ENCODE data around the gene CCNDBP1. TPM values are rescaled to one million over a fixed set of nuclear protein-coding genes. Genes with fewer than 3 reads are reported as not detected.

The CCNDBP1 gene
- total and polyA plus RNA-seq, 2 donors, result 60.7 to 87.9 TPM

DNA sequence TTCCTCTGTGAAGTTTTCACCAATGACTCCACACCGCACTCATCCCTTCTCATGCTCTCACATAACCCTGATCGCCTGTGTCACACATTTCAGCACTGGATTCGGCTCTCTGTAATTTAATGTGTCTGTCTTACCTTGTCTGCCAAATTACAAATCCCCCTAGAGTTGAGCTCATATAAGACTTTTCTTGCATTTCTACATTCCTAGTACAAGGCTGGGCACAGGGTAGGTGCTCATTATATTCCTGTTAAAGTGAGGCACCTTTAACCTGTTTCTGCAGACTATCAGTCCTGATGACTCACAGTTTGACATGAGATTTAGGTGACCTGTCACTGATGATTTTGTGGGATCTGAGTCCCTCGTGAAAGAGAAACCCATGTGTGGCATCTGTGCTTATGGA, 58.9 kb downstream of the CCNDBP1 start:
- no peaks in the 10 kb centered on the region for H3K27me3 ChIP-seq (ENCODE audit: control insufficient read depth in 2 of 2, insufficient read depth in 1 of 2, low read length in 1 of 2)
- 94% methylated on average over 4 of the region's 4 CpGs for WGBS
- no peak overlapping the region for H3K4me3 ChIP-seq (ENCODE audit: low read length in 2 of 2)
- H3K4me1 ChIP-seq (ENCODE audit: control insufficient read depth in 2 of 2, insufficient read depth in 2 of 2, low read length in 2 of 2), result peaks cover 0 to under 1% of the 10 kb centered on the region in 2 donors
- H3K27ac ChIP-seq (ENCODE audit: low read depth in 1 of 2, low read length in 1 of 2), result no peak overlapping the region
- no peak for DNase-seq (ENCODE audit: low read depth in 6 of 9, low spot score in 9 of 9)
- no peaks in the 10 kb centered on the region for H3K36me3 ChIP-seq (ENCODE audit: control insufficient read depth in 2 of 2, insufficient read depth in 2 of 2, low read length in 1 of 2)
- H3K9me3 ChIP-seq (ENCODE audit: control insufficient read depth in 2 of 2, insufficient read depth in 1 of 2, low read length in 1 of 2), result no peaks in the 10 kb centered on the region

- 50% methylated on average over 6 of the region's 6 CpGs for WGBS
- H3K27me3 ChIP-seq (ENCODE audit: control insufficient read depth in 2 of 2, insufficient read depth in 1 of 2, low read length in 1 of 2), result no peaks in the 10 kb centered on the region
- H3K4me1 ChIP-seq (ENCODE audit: control insufficient read depth in 2 of 2, insufficient read depth in 2 of 2, low read length in 2 of 2), result peaks cover 0 to 2% of the 10 kb centered on the region in 2 donors
- H3K9me3 ChIP-seq (ENCODE audit: control insufficient read depth in 2 of 2, insufficient read depth in 1 of 2, low read length in 1 of 2), result no peaks in the 10 kb centered on the region
- no peak overlapping the region for H3K27ac ChIP-seq (ENCODE audit: low read depth in 1 of 2, low read length in 1 of 2)
- DNase-seq (ENCODE audit: low read depth in 6 of 9, low spot score in 9 of 9), result no peak
- H3K36me3 ChIP-seq (ENCODE audit: control insufficient read depth in 2 of 2, insufficient read depth in 2 of 2, low read length in 1 of 2), result no peaks in the 10 kb centered on the region
- no peak overlapping the region for H3K4me3 ChIP-seq (ENCODE audit: low read length in 2 of 2)
Measured at GRCh38 chr15:43246261-43246774, 61.1 kb downstream of the CCNDBP1 start.

Other genes with a start within 250 kb of the CCNDBP1 start
- gene UBR1, start 79.4 kb upstream of the CCNDBP1 start, total RNA-seq, result 23.0 TPM
- gene UBR1, start 79.4 kb upstream of the CCNDBP1 start, polyA plus RNA-seq, result 10.2 TPM
- gene TMEM62, start 51.8 kb upstream of the CCNDBP1 start, total RNA-seq, result 5.1 TPM
- 17.8 TPM for gene TMEM62, start 51.8 kb upstream of the CCNDBP1 start, polyA plus RNA-seq
- 2.8 TPM for gene EPB42, start 35.6 kb downstream of the CCNDBP1 start, total RNA-seq
- 0.21 TPM for gene EPB42, start 35.6 kb downstream of the CCNDBP1 start, polyA plus RNA-seq
- gene TGM5, start 81.5 kb downstream of the CCNDBP1 start, total RNA-seq, result 0.19 TPM
- 1.2 TPM for gene TGM5, start 81.5 kb downstream of the CCNDBP1 start, polyA plus RNA-seq
- 0.19 TPM for gene TGM7, start 116.9 kb downstream of the CCNDBP1 start, total RNA-seq
- gene TGM7, start 116.9 kb downstream of the CCNDBP1 start, polyA plus RNA-seq, result 0.30 TPM
- 11.3 TPM for gene LCMT2, start 145.2 kb downstream of the CCNDBP1 start, total RNA-seq
- gene LCMT2, start 145.2 kb downstream of the CCNDBP1 start, polyA plus RNA-seq, result 5.9 TPM
- gene ZSCAN29, start 185.6 kb downstream of the CCNDBP1 start, total RNA-seq, result 17.2 TPM
- gene ZSCAN29, start 185.6 kb downstream of the CCNDBP1 start, polyA plus RNA-seq, result 7.8 TPM
- 8.5 TPM for gene TUBGCP4, start 185.7 kb downstream of the CCNDBP1 start, total RNA-seq
- gene TUBGCP4, start 185.7 kb downstream of the CCNDBP1 start, polyA plus RNA-seq, result 5.4 TPM